OCI-LY1 (cell line): ENCODE measurements around the gene ZNFX1.

Experiments
- EZH2 ChIP-seq: fragments of 200-600 bp; sonication (generic), shearing (Covaris generic); IDR thresholded peaks from 2 replicates; pipeline ENCODE4 v1.8.0; 2017; ENCODE audit warnings: borderline replicate concordance, mixed run types, mild to moderate bottlenecking, antibody characterized with exemption, low read length, moderate library complexity, mixed read lengths
- TF ChIP-seq, protein P1 (sequence below): fragments of 200-600 bp; sonication (generic), shearing (Covaris generic); IDR thresholded peaks from 2 replicates; pipeline ENCODE4 v1.5.1; 2017; ENCODE audit warnings: mild to moderate bottlenecking, antibody characterized with exemption, low read length, moderate library complexity, mixed read lengths

DNA sequence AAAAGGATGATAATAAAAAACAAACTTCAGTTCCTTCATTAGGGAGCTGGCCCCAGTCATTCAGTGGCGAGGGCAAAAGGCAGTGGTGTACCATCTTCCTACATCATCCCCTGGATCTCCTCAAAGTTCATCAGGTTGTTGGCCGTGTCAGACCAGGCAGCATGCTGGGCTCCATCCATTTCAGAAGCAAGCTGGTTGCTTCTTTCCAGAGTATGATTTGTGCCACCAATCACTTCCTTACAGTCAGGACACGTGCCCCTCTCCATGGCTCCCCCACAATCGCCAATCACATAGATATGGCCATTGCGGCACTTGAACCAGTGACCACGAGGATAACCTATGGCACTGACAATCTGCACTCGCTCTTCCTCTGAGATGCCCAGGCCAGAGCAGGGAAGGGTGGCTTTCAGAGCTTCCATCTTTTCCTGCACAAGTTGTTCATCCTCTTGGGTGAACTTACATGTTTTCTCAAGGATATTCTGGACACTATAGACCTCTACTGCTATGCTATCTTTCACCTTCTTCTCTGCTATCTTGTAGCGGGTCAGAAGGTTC lies 30.6 kb downstream of the ZNFX1 start:
- TF ChIP-seq, protein P1, sequence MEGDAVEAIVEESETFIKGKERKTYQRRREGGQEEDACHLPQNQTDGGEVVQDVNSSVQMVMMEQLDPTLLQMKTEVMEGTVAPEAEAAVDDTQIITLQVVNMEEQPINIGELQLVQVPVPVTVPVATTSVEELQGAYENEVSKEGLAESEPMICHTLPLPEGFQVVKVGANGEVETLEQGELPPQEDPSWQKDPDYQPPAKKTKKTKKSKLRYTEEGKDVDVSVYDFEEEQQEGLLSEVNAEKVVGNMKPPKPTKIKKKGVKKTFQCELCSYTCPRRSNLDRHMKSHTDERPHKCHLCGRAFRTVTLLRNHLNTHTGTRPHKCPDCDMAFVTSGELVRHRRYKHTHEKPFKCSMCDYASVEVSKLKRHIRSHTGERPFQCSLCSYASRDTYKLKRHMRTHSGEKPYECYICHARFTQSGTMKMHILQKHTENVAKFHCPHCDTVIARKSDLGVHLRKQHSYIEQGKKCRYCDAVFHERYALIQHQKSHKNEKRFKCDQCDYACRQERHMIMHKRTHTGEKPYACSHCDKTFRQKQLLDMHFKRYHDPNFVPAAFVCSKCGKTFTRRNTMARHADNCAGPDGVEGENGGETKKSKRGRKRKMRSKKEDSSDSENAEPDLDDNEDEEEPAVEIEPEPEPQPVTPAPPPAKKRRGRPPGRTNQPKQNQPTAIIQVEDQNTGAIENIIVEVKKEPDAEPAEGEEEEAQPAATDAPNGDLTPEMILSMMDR: no peak
- TF ChIP-seq EZH2: no peak
